Measurements from ENCODE around the gene MLNR. TPM values are rescaled to one million over a fixed set of nuclear protein-coding genes. Genes with fewer than 3 reads are reported as not detected.

Gene MLNR
- total RNA-seq, 2 donors from 2014 or later: 0.45 TPM; not detected in 1

GRCh38 chr13:49185264-49185663 lies 34.9 kb upstream of the MLNR start:
- Histone ChIP-seq H3K36me3 (no peaks in the 10 kb centered on the region), H3K27ac (no peak overlapping the region), H3K27me3 (replicated peaks; ENCODE audit: insufficient read depth) (no peaks in the 10 kb centered on the region), H3K4me3 (no peak overlapping the region), H3K9me3 (no peaks in the 10 kb centered on the region), H3K4me1 (replicated peaks) (peaks cover 3% of the 10 kb centered on the region)
- TF ChIP-seq, protein P1, sequence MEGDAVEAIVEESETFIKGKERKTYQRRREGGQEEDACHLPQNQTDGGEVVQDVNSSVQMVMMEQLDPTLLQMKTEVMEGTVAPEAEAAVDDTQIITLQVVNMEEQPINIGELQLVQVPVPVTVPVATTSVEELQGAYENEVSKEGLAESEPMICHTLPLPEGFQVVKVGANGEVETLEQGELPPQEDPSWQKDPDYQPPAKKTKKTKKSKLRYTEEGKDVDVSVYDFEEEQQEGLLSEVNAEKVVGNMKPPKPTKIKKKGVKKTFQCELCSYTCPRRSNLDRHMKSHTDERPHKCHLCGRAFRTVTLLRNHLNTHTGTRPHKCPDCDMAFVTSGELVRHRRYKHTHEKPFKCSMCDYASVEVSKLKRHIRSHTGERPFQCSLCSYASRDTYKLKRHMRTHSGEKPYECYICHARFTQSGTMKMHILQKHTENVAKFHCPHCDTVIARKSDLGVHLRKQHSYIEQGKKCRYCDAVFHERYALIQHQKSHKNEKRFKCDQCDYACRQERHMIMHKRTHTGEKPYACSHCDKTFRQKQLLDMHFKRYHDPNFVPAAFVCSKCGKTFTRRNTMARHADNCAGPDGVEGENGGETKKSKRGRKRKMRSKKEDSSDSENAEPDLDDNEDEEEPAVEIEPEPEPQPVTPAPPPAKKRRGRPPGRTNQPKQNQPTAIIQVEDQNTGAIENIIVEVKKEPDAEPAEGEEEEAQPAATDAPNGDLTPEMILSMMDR (IDR thresholded peaks at IDR 0.05): no peak
- TF ChIP-seq POLR2A (IDR thresholded peaks at IDR 0.05) (no peak), POLR2AphosphoS5 (IDR thresholded peaks at IDR 0.05) (no peak)
- intact Hi-C loops (cut with DNase I): no loop called here
- 78% methylated on average over 1 of the region's 1 CpG for WGBS
- DNase-seq (ENCODE audit: low spot score): no peak

DNA sequence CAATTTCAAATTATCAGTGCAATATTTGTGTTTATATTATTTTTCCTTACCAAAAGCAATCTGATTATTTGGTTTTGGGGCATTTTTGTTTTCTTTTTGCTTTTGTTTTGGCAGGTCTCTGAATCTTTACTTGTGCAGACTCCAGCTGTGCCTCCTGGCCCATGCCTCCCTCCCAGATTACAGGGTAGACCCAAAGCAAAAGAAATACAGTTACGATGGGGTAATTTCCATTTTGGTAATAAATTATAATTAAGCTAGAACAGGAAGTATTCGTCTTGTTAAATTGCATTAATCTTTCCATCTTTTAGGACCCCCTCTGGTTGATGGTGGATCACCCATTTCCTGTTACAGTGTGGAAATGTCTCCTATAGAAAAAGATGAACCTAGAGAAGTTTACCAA lies 29.2 kb upstream of the MLNR start:
- no peak for DNase-seq (ENCODE audit: low spot score)
- no peaks in the 10 kb centered on the region for H3K36me3 ChIP-seq
- WGBS: 89% methylated on average over 2 of the region's 2 CpGs

GRCh38 chr13:49206641-49207040 lies 13.5 kb upstream of the MLNR start:
- H3K27me3 ChIP-seq (replicated peaks; ENCODE audit: insufficient read depth): no peaks in the 10 kb centered on the region
- intact Hi-C loops (cut with DNase I): no loop called here
- no peak overlapping the region for H3K4me3 ChIP-seq
- no peak for TF ChIP-seq POLR2AphosphoS5 (IDR thresholded peaks at IDR 0.05)
- TF ChIP-seq, protein P1 (IDR thresholded peaks at IDR 0.05): no peak
- H3K27ac ChIP-seq: no peak overlapping the region
- DNase-seq (ENCODE audit: low spot score): no peak
- no peaks in the 10 kb centered on the region for H3K4me1 ChIP-seq (replicated peaks)
- no peaks in the 10 kb centered on the region for H3K9me3 ChIP-seq
- peaks cover 0 to 5% of the 10 kb centered on the region in 2 donors for H3K36me3 ChIP-seq
- WGBS: 91% methylated on average over 3 of the region's 3 CpGs

More for the DNA sequence above, 29.2 kb upstream of the MLNR start:
- no peak overlapping the region for H3K4me3 ChIP-seq
- no peaks in the 10 kb centered on the region for H3K27me3 ChIP-seq (replicated peaks; ENCODE audit: insufficient read depth)
- no peak for TF ChIP-seq POLR2AphosphoS5 (IDR thresholded peaks at IDR 0.05)
- H3K4me1 ChIP-seq (replicated peaks): peaks cover 3% of the 10 kb centered on the region
- H3K27ac ChIP-seq: no peak overlapping the region
- no peaks in the 10 kb centered on the region for H3K9me3 ChIP-seq
- intact Hi-C loops (cut with DNase I): no loop called here

- no peaks in the 10 kb centered on the region for H3K9me3 ChIP-seq
- no peak for DNase-seq (ENCODE audit: low spot score)
- H3K4me3 ChIP-seq: no peak overlapping the region
- intact Hi-C loops (cut with DNase I): no loop called here
- no peaks in the 10 kb centered on the region for H3K4me1 ChIP-seq (replicated peaks)
- H3K27me3 ChIP-seq (replicated peaks; ENCODE audit: insufficient read depth): no peaks in the 10 kb centered on the region
- peaks cover 0 to 5% of the 10 kb centered on the region in 2 donors for H3K36me3 ChIP-seq
- no peak for TF ChIP-seq POLR2AphosphoS5 (IDR thresholded peaks at IDR 0.05)
- TF ChIP-seq, protein P1 (IDR thresholded peaks at IDR 0.05): no peak
- no peak for TF ChIP-seq POLR2A (IDR thresholded peaks at IDR 0.05)
- H3K27ac ChIP-seq: no peak overlapping the region
- WGBS: 95% methylated on average over 4 of the region's 4 CpGs
Observed at GRCh38 chr13:49208619-49209018, 11.5 kb upstream of the MLNR start.

DNA sequence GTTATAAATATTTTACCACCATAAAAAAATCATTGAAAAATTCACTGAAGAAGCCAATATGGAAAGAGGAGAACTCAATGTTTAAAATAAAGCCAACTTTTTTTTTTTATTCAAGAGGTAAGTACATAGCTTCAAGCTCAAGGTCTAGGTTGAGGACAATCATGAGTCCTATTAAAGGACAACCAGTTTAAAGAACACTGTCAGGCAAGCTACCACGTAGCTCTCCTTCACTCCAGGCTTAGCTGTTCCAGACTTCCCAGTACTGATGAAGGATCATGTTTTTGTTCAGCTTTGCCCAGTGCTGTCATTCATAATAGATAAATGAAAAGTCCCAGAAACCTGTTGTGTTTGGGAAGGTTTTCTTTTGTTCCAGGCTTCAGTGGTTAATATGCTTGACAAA lies 10.0 kb upstream of the MLNR start:
- Histone ChIP-seq H3K4me1 (replicated peaks) (no peaks in the 10 kb centered on the region), H3K27ac (no peak overlapping the region), H3K36me3 (peaks cover 0 to 5% of the 10 kb centered on the region in 2 donors), H3K9me3 (no peaks in the 10 kb centered on the region), H3K4me3 (no peak overlapping the region), H3K27me3 (replicated peaks; ENCODE audit: insufficient read depth) (no peaks in the 10 kb centered on the region)
- DNase-seq (ENCODE audit: low spot score): no peak
- WGBS: 71% methylated on average over 1 of the region's 1 CpG
- TF ChIP-seq, protein P1 (IDR thresholded peaks at IDR 0.05): no peak
- TF ChIP-seq POLR2A (IDR thresholded peaks at IDR 0.05) (no peak), POLR2AphosphoS5 (IDR thresholded peaks at IDR 0.05) (no peak)
- intact Hi-C loops (cut with DNase I): no loop called here
